Measurements from ENCODE around the gene GPD2.

- no peak for TF ChIP-seq CTCF (optimal IDR thresholded peaks at IDR 0.05 in 1 of 3, IDR thresholded peaks at IDR 0.05 in 1 of 3, conservative IDR thresholded peaks at IDR 0.05 in 1 of 3; ENCODE audit: extremely low read depth in 1 of 3, insufficient read depth in 2 of 3, low read length in 3 of 3)
- TF ChIP-seq EZH2 (IDR thresholded peaks at IDR 0.05; ENCODE audit: low read length), result no peak
These were observed 104.5 kb downstream of the GPD2 start for GRCh38 chr2:156540706-156541105.

Measured in keratinocyte (primary cell).